NCI-H82 treated with DMSO at 0.1 percent for 48 hours (cell line): Measurements from ENCODE around the gene KAT6B.
"Not testable (repeated sequence)": the region's sequence is repeated elsewhere in the genome, so short reads cannot be mapped to it uniquely, and the experiment has no call there.

Source experiments
- DNase-seq: peaks from one replicate; lab custom pipeline; 2025; ENCODE audit not compliant: unreplicated experiment; lab: John Stamatoyannopoulos, UW

The KAT6B gene

GRCh38 chr10:74856940-74857339, 30.5 kb downstream of the KAT6B start:
- DNase-seq: no peak

- DNase-seq: no peak
These were observed 31.2 kb downstream of the KAT6B start for GRCh38 chr10:74857586-74857985.

DNA sequence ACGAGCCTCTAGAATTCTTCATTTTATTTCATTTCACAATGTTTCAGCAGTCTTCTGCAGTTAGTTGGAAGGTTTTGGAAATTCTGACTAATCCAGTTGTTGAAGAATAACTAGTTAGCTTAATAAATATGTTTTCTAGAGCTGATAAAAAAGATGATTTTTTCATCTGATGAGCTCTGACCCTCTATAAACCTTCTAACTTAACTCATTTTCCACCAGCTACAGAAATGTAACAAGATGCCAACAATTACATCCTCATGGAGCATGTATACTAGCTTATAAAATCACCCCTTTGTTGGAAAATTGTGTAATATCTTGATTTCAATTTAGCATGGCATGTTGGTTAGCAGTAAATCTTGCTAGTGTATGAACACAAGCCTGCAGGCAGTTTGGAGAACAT, 33.1 kb downstream of the KAT6B start:
- no peak for DNase-seq

DNA sequence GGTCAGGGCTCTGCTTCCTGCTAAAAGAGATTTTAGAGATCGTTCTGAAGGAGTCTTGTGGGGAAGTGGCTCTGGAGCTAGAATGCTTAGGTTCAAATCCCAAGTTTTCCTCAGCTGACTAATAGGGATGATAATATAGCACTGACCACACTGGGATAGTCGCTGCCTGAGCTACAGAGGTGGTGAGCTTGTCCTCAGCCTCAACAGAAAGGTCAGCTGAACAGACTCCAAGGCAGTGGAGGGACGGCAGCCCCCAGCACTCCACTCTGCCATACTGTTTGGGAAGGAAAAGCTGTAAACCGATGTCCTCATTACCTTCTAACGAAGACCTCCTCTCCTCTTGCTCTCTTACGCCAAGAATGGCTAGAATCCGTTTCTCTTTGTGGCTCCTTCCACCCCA, 36.2 kb downstream of the KAT6B start:
- no peak for DNase-seq

GRCh38 chr10:74863551-74863950, 37.2 kb downstream of the KAT6B start:
- no peak for DNase-seq

DNA sequence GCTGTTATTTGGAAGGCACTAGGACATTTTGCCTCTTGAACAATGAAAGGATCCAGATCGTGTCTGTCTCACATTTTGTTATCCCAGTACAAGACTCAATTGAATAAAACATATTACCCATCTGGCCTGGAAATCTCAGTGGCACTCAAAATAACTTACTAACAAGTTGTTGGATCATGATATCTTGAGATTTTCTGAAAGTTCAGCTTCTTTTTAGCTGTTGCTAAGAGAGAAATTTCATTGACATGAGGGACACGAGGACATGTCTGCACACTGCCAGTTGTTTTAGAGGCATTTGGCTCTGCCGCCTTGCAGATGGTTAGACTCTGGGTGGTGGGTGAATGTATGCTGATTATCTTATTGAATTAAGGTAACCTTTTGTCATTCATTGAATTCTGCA, 41.0 kb downstream of the KAT6B start:
- no peak for DNase-seq

GRCh38 chr10:74868392-74868977, 42.1 kb downstream of the KAT6B start:
- DNase-seq: no peak

GRCh38 chr10:74869635-74870034, 43.2 kb downstream of the KAT6B start:
- no peak for DNase-seq

- DNase-seq: no peak
These were observed 43.8 kb downstream of the KAT6B start for GRCh38 chr10:74870191-74870590.

DNA sequence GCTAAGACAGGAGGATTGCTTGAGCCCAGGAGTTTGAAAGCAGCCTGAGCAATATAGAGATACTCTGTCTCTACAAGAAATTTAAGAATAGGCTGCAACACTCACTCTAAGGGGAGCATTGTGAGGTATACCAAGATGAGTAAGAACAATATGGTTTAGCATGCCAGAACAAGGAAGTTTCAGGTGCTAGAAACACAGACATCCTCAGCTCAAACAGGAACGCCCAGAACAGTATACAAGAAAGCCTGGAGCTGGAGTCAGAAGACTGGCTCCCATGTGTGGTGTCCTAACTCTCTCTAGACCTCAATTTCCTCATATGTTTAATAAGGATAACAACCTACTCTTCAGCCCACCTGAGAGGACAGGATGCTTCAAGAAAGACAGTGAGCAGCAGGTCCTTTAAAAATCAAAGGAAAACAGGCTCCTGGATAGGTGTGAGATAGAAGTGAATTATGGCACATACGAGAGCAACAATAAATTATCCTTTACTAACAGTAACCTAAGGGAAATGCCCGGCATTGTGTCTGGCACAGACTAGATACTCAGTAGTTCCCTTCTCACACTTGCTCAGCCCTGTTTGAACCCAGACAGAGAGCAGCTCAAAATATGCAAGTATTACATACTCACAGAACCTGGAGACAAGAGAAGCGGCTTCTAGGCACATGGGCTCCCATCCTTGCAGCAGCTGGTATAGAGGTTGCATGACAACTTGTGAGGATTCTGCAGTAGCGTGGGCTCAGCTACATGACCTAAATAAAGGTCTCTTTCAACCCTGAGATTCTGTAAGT, 45.4 kb downstream of the KAT6B start:
- no peak for DNase-seq

- no peak for DNase-seq
These were observed 47.5 kb downstream of the KAT6B start for GRCh38 chr10:74873803-74874454.

DNA sequence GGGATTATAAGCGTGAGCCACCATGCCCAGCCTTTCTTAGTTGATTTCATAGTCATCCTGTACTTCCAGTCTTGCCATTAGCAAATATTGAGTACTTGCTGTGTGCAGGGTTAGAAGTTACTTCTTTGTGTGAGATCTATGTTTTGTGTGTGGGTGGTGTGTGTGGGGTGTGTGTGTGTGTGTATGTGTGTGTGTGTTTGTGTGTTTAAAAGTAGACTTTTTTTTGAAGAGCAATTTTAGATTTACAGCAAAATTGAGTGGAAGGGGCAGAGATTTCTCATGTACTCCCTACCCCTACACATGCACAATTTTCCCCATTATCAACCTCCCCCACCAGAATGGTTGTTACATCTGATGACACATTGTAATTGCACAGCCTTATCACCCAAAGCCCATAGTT, 48.2 kb downstream of the KAT6B start:
- DNase-seq: no peak

GRCh38 chr10:74875068-74875467, 48.7 kb downstream of the KAT6B start:
- DNase-seq: no peak

- DNase-seq: no peak
These were observed 49.6 kb downstream of the KAT6B start for GRCh38 chr10:74875966-74876365.

DNA sequence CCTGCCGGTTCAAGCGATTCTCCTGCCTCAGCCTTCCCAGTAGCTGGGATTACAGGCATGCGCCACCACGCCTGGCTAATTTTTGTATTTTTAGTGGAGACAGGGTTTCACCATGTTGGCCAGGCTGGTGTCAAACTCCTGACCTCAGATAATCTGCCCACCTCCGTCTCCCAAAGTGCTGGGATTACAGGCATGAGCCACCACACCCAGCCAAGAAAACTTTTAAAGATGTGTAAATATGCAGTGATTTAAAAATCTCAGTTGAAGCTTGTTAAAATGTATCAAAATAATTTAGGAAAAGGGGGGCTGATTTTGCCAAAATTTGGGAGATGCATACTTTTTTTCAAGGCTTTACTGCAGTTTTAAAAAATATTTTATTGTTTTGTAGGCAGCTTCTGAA, 50.7 kb downstream of the KAT6B start:
- not testable (repeated sequence) for DNase-seq

DNA sequence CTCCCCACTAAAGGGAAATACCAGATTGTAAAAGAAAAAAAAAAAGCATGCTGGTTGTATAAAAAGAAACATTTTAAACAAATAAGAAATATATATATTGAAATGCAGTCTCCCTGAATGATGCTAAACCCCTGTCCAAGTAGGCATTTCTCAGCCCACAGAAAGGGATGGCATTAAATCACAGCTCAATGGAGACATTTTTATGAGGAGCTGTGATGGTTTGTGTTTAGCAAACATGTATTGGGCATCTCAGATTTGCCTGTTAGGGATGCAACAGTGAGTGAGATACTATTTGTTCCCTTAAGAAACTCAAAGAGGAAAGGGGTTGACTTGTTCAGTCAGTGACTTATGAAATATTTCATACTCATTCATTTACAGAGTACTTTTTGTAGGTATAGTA, 51.5 kb downstream of the KAT6B start:
- no peak for DNase-seq

- no peak for DNase-seq
These were observed 53.6 kb downstream of the KAT6B start for GRCh38 chr10:74880041-74880440.

- DNase-seq: no peak
These were observed 55.0 kb downstream of the KAT6B start for GRCh38 chr10:74881253-74881884.

GRCh38 chr10:74882427-74882826, 56.0 kb downstream of the KAT6B start:
- no peak for DNase-seq

DNA sequence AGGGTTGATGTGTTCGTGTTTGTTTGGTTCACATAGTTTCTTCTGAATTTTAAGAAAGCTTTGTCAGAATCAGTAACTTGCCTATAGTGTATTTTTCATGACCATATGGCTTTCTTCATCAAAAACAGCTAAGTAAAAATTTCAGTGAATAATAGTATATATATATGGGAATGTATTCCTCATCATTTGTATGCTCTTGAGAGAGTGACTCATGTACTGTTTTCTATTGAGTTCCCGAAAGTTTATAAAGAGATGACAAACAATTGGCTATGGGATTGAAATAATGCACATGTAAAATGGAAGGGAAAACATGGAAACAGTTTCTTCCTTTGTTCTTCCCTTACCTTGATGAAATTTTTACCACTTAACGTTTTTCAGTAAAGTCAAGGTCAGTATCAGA, 56.4 kb downstream of the KAT6B start:
- no peak for DNase-seq

DNA sequence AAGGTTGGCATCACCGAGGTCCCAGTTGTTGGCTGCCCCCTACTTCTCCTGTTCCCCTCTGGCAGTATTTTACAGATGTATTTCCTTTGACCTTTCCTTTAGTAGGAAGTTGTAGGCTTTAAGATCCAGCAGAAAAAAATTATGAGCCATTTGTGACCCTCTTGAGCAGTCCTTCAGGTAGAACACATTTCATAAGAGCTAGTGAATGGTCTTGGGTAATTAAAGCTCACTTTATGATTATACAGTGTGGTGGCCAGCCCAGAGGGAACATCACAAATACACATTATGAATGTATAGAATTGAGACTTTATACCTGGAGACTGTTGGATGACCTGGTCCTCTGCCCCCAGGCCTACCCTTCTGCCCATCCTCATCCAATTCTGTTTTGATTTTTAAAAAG, 57.0 kb downstream of the KAT6B start:
- DNase-seq: no peak
